ENCODE data around the gene PI4KB.
"Not testable (repeated sequence)": the region's sequence is repeated elsewhere in the genome, so short reads cannot be mapped to it uniquely, and the experiment has no call there.

The PI4KB gene

DNA sequence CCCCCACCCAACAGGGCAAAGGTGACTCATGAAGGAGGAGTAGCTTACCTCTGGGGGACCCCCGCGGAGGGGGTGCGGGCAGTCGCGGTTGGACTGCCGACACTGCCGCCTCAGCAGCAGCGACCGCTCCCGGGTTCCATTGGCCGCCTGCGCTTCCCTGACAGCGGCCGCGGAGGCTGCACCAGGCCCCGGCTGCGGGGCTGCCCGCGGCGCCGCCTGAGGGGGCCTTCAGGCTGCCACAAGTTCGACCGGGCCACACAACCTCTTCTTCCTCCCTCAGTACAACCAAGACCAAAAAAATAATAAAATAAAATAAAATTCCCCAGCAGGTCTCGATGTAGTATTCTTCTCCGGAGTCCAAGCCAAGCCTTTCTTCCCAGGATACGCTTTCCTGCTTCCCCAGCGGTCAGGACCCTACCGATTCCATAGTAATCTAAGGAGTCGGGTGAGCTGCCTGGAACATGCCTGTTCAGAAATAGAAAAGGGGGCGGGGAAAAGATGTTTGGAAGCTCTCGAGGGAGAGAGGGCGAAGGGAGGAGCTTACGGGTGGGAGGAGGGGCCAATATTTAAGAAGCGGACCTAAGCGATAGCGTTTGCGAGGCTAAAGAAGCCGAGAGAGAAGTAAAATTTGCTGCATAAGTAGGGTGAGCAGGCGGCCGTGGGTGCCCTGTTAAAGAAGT, at the start of gene PI4KB:
PI4KB (minus strand) TSS at position 194 of the 680 bp plus-strand sequence. CDS start 10,935 bp downstream, outside the sequence.
- peak; percentile 98 for DNase-seq

DNA sequence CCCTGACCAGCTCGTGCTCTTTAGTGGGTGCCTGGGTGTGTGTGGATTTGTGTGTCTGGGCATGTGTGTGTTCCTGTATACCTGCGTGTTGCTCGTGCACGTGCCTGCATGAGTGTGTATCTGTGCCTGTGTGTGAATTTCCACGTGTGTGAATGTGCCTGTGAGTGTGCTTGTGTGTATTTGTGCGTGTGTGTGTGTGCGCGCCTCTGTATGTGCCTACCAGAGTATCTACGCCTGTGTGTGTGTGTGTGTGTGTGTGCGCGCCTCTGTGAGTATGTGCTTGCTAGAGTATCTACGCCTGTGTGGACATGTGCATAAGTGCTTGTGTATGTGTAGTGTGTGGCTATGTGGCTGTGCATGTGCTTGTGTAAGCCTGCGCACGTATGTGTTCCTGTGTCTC, 46.0 kb upstream of the PI4KB start:
- DNase-seq = no peak

DNA sequence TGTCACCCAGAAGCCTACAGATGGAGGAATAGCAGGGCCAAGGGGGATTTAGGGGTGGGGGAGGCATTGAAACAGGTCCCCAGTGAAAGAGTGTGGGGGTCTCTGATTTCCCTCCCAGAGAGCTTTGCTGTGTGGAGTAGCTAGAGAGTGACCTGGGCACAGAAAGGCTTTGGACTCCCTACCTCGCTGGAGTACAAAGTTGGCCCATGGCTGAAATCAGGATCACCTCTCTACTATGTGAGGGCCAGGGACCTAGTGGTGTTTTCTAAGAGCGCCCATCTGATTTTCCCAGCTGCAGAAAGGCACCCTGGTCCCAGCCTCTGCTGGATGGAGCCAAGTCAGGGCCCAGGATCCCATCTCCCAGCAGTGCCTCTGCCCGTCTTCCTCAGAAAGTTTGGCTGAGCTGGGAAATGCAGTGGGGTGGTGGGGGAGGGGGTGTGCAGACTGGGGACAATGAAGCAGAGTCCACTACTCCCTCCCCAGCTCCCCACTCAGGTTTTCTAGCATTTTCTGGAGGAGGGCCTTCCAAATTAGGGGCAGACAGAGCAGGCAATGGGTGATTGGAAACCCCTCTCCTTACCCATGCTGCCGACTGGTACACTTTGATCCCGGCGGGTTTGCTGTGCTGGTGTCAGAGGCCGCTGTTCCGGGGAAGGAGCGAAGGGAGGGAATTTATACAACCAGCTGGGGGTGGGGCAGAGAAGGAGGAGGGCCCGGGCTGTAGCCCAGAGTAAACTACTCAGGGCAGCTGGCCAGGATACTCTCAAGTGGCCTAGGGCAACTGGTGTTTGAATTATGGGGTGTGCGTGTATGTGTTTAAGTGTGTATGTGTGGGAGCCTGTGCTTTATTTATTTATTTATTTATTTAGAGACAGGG, 45.1 kb upstream of the PI4KB start, which contains the start of gene SELENBP1:
SELENBP1 (minus strand) TSS at position 648 of the 877 bp plus-strand sequence; CDS start at position 584, 64 bp downstream.
- no peak for DNase-seq

DNA sequence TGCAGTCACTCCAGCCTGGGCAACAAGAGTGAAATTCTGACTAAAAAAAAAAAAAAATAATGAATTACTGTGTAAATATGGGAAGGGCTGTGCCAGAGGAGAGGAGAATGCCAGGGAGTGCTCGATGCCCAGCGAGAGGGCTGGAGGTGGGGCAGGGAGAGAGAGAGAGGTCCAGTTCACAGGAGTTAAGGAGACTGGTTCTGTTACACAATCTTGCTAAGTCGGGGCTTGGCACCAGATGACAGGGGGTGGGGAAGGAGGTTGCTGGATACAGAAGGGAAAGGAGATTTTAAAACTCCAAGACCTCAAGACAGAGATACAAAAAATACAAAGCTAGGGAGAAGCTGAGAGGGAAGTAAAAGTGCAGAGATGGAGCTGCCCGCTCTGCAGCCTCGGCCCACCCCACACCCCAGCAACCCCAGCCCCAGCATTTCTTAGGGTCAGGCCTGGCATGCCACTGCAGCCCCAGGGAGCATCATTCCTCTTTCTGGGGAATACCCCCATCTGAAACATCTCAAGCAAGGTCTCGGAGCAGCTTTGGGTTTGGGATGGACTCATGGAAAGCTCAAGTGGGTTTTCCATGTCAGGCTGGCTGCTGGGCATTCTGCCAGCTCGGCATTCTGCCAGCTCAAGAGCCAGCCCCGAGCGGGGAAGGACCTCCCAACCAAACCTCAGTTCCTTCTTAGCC, 44.3 kb upstream of the PI4KB start:
- DNase-seq = no peak

DNA sequence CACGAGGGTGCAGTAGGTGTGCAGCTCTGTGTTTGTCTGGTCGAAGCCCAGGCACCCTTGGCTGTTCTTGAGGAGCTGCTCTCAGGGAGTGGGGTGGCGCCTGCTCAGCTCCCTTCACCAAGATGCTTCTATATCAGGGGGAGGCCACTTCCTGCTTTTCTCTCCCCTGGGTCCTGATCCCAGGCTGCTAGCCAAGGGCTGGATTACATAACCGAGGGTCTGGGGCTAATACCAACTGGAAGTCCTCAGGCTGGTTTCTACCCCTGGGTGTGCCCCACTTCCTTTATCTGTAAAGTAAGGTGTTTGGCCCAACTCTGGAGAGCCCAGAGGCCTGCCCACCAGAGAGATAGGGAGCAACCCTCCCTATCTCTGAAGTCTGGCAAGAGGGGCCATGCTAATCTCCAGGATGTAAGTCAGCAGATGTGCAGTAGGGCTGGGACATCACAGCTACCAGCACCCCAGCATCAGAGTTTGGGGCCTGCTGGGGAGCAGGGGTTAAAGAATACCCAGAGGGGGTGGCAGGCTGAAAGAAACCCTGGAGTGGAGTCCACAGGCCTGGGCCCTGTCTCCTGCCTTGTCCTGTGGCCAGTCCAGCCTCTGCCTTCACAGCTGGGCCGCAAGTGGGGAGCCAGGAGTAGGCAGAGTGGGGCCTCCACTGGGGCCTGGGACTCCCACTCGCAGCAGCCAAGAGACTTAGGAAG, 43.1 kb upstream of the PI4KB start:
- no peak for DNase-seq

DNA sequence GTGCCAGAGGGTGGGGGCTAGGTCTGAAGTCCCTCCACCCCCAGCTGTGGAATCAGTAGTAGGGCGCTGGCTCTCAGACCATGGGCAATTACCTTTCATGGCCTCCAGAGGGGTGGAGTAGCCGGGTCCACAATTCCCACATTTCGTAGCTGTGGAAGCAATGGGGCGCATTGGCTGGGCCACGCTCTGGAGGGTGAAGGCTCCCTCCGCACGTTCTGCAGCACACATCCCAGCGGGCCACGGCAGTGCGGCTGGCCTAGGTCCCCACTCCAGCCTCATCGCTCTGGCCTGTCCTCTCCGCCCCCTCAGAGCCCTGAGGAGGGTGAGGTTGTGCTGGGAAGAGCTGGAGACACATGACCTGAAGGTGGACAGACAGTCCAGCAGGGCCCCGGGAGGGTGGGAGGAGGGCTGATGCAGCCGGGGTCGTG, 42.4 kb upstream of the PI4KB start:
- DNase-seq = no peak

DNA sequence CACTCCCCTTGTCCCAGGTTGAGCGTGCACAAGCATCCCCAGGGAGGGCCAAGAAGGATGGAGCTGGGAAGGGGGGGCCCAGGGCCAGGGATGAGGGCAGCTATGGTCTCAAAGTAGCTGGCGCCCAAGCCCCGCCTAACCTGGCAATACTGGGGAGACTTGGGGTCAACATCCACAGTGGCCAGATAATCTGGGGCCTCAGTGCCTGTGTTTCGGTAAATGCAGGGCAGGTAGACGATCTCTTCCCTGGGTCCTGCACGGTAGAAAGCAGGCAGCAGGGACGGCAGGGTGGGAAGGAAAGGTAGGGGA, 42.0 kb upstream of the PI4KB start:
- no peak for DNase-seq

DNA sequence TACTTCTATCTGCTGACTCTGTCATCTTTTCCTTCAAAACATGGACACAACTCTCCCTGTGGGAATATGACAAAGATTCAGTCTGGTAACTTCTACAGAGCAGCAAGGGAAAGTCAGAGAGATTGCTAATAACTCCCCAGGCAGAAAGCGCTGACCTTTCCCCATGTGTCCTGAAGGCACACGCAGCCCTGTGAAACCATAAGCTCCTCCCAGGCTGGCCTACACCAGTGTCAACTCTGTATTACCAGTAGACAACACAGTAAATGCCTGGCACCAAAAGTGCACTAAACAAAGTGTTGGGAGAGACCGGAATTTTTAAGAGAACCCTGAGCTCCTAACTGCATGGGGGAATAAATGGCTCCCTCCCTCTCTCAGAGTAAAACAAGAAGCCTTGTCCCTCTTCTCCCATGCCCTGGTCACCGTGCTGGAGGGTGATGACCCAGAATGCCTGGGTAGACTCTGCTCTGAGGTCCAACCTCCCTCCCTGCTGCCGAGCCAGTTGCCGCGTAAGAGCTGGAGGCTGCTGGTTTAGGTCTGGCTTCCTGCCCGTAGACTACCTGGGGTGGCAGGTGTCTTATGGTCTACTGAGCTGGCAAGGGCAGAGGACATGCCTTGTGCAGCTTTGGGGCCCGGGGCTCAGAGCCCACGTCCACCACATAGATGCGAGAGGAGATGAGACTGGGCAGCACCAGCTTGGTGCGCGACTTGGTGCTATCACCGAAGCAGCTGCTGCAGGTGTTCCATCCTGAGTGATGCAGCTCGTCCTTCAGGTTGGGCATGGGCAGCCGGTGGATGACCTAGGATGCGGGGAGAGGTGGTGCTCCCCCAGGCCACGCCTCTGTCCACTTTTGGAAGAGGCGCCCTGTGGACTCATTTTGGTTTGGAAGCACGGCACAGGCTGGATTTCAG, 41.4 kb upstream of the PI4KB start:
- DNase-seq = no peak

DNA sequence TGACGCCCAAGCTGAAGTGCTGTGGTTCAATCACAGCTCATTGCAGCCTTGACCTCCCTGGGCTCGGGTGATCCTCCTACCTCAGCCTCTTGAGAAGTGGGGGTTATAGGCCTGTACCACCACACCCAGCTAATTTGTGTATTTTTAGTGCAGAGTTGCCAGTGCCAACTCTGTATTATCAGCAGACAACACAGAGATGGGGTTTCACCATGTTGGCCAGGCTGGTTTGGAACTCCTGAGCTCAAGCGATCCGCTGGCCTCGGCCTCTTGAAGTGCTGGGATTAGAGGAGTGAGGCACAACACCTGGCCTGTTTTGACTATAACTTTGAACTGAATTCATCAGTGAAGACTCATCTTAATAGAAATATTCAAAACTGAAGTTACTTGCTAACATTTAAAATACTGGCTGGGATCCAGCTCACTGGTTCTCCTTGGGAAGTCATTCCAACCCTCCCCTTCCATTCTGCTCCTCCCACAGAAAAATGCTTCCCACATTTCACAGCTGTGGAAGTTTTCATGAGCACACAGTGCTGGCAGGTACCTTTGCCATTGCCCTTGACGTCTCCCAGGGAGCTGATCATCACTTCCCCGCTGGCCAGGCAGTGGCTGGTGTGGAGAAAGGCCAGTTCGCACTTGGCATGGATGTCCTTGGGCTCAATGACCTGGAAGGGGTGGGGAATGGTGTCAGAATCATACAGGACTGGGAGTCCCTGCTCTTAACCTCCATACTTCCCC, 40.6 kb upstream of the PI4KB start:
- DNase-seq = no peak

DNA sequence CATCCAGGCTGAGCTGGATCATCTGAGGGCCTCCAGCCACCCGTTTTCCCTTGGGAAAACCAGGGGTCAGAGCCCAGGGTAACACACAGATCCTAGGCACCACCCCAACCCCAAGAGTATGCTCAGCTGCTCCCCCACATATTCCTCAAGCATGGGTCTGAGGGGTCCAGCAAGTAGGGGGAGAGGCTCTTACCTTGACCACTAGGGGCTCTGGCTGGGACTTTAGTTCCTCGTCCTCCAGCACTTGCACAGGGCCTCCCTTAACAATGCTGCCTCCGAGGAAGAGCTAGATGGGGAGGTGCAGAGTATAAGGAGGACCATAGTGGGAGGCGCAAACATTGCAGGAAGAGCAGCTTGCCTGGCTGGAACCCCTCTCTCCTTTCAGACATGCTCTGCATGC, 37.8 kb upstream of the PI4KB start:
- DNase-seq = no peak

DNA sequence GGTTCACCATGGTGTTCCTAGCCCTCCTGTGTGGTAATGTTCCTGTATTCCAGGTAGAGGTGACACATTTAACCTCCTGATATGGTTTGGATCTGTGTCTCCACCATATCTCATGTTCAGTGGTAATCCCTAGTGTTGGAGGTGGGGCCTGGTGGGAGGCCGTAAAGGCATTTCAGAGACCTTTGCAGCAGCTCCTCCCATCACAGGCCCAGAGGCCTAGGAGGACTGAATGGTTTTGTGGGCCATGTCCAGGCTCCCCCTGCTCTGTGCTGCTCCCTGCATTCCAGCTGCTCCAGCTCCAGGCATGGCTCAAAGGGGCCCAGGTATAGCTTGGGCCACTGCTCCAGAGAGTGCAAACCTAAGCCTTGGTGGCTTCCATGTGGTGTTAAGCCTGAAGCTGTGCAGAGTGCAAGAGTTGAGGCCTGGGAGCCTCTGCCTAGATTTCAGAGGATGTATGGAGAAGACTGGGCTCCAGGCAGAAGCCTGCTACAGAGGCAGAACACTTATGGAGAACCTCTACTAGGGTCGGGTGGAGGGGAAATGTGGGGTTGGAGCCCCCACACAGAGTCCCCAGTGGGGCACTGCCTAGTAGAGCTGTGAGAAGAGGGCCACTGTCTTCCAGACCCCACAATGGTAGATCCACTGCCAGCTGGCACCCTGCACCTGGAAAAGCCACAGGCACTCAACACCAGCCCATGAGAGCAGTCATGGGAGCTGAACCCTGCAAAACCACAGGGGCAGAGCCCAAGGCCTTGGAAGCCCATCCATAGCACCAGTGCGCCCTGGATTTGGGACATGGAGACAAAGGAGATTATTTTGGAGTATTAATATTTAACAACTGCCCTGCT, 35.3 kb upstream of the PI4KB start:
- DNase-seq = no peak

DNA sequence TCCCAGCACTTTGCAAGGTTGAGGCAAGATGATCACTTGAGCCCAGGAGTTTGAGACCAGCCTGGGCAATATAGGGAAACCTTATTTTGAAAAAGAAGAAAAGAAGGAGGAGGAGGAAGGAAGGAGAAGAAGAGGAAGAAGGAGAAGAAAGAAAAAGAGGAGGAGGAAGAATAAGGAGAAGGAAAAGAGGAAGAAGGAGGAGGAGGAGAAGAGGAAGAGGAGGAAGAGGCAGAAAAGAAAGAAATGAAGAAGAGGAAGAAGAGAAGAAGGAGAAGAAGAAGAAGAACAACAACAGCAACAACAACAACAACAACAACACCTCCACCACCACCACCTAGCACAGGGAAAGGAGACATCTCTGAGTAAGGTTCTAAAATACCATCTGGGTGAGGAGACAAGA, 34.7 kb upstream of the PI4KB start:
- DNase-seq = no peak

DNA sequence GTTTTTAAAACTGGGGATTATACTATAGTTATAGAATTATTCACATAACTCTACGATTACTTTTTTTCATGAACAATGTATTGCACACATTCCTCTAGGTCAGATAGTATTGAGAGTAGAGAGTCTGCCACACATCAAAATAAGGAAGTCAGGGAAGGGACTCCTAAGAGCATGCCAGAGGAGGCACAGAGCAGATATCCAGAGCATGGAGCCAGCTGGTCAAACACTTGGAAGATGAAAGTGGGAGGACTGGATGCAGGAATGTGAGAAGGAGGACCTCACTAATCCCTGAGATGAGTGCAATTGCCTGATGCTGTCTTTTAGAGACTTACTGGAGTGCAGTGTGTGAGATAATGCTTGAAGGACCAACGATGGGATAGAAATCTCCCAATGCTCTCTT, 29.5 kb upstream of the PI4KB start:
- DNase-seq = no peak

DNA sequence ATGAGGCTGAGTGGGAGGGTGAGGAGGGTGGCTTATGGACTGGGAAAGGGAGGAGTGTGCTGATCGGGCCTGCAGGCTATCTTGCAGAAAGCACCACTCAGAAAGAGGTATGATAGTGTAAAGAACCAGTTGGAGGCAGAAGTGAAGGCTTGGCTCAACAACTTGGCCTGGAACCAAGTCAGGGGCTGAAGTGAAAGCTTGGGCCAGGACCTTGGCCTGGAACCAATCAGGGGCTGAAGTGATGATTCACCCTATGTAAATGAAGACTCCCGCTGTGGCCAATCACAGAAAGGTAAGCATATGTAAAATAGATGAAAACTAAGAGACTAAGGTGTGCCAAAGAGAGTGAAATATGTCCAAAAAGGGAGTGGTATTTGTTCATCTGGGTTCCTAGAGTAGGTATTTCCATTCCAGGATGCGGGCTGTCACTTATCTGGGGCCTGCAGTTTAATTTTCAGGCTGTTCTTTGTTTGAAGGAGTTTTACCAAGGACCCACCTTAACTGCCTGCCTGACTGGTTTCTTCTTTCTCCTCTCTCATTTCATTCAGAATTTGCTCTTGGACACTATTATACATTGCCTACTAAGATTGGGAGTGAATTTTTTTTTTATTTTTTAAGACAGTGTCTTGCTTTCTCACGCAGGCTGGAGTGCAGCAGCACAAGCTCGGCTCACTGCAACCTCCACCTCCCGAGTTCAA, 25.0 kb upstream of the PI4KB start:
- DNase-seq = no peak

DNA sequence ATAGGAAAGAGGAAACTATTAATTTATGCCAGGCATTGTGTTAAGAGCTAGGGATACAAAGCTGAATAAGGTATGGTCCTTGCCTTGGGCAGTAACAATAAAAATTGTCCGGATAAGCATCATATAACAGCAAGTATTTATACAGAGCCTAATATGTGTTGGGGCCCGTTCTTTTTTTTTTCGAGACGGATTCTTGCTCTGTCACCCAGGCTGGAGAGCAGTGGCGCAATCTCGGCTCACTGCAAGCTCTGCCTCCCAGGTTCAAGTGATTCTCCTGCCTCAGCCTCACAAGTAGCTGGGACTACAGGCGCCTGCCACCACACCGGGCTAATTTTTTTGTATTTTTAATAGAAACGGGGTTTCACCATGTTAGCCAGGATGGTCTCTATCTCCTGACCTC, 23.1 kb upstream of the PI4KB start:
- not testable (repeated sequence) for DNase-seq

DNA sequence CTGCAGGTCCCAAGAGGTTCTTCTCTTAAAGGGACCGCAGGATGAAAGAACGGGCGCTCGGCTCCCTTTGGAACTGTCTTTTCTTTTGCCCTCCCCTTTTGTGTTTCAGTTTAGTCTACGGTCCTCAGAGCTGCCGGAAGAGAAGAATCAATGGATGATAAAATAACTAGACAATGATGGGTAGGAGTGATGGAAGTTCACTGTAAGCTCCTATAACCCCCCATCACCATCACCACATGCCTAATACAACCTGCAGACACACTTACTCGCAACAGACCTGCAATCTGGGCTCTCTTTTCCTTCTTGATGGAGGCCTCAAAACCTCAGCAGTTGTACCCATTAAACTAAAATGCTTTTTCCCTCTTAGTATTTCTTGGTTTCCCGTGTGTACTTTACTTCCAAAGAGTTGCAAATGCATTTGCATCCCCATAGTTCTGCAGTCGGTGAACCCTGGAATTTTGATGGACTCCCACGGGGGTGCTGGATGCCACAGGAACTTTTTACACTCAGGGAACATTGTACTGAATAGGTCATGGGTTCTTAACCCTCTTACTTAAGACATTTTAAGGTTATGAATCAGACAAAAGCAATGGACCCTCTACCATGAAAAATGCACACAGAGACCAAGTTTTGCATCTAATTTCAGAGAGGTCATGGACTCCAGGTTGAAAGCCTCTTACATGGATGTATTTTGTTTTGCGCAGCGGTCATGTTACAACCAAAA, 20.5 kb upstream of the PI4KB start:
- no peak for DNase-seq

DNA sequence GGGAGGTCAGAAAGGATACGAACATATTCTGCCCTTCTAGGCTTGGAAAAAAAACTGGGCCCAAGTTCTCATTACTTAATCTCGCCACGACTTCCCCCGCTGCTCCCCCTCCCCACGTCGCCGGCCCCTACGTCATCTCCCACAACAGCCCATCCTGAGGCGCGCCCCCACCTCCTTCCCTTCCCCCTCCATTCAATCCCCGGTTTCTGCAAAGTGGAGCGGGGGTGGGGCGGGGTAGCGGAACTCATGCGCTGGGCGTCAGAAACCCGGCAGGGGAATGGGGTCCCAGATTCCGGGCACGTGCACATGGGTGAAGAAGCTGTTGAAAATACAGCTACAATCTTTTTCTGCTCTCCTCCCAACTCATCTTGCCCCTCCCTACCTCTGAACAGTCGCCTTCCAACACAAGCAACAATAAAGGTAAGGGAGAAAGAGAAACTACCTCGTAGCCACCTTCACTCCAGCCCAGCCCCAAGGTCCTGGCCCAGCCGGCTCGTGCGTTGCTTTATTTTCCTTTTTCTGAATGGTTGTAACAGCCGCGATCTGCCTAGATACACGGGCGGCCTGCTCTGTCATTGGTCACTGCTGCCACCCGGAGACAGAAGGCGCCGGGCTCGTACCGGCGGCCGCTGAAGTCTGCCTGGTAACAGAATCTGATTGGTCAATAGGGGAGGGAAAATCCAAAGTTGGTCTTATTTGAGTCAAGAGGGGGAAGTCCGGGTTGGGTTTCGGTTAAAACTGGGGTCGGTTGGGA, 19.7 kb upstream of the PI4KB start, which contains the start of gene RFX5:
RFX5 (minus strand) TSS at position 484 of the 754 bp plus-strand sequence. CDS start 932 bp downstream, outside the sequence.
- peak; percentile 95 for DNase-seq
